ENCODE data around the gene DPEP1. TPM values are rescaled to one million over a fixed set of nuclear protein-coding genes. Genes with fewer than 3 reads are reported as not detected.

DPEP1 gene
- total RNA-seq, 1 experiment from 2014 or later = 0.49 TPM

- 0 out of 2 replicates have a peak, but pooled peaks have one; percentile 25 for TF ChIP-seq CTCF (conservative IDR thresholded peaks at IDR 0.05; ENCODE audit: low read depth, low read length)
- TF ChIP-seq EZH2 (IDR thresholded peaks at IDR 0.05; ENCODE audit: borderline replicate concordance, low read depth, low read length, poor library complexity, severe bottlenecking) = no peak
- intact Hi-C loops (cut with micrococcal nuclease; ENCODE audit: unreplicated experiment) = no loop called here
- Histone ChIP-seq H3K27me3 (replicated peaks; ENCODE audit: insufficient read depth, low read depth, low read length, poor library complexity) (no peaks in the 10 kb centered on the region), H3K4me3 (ENCODE audit: low read depth, low read length, poor library complexity, severe bottlenecking) (no peak overlapping the region), H3K27ac (ENCODE audit: low read depth, low read length, poor library complexity, severe bottlenecking) (no peak overlapping the region), H3K4me1 (ENCODE audit: insufficient read depth, low read length, poor library complexity, severe bottlenecking) (peaks cover 14% of the 10 kb centered on the region), H3K9me3 (ENCODE audit: low read depth, low read length, poor library complexity, severe bottlenecking) (no peaks in the 10 kb centered on the region), H3K36me3 (ENCODE audit: insufficient read depth, low read length, poor library complexity, severe bottlenecking) (peaks cover 8% of the 10 kb centered on the region)
- POLR2A ChIA-PET (ENCODE audit: low non-redundant PET) = no interaction called here
- BruUV-seq (replicated peaks) = no TSS peak
- DNase-seq (ENCODE audit: low spot score) = no peak
- CTCF ChIA-PET = interaction anchor here (0.8 kb wide), 1 partner anchor 51 kb away, joined by 5 read pairs; no protein-coding TSS in a partner anchor
Observed at GRCh38 chr16:89599451-89599858, 14.0 kb upstream of the DPEP1 start.

GRCh38 chr16:89599902-89600301 is 13.5 kb upstream of the DPEP1 start:
- no peak overlapping the region for H3K4me3 ChIP-seq (ENCODE audit: low read depth, low read length, poor library complexity, severe bottlenecking)
- intact Hi-C loops (cut with micrococcal nuclease; ENCODE audit: unreplicated experiment) = no loop called here
- H3K27ac ChIP-seq (ENCODE audit: low read depth, low read length, poor library complexity, severe bottlenecking) = no peak overlapping the region
- peaks cover 14% of the 10 kb centered on the region for H3K4me1 ChIP-seq (ENCODE audit: insufficient read depth, low read length, poor library complexity, severe bottlenecking)
- no peak for DNase-seq (ENCODE audit: low spot score)
- H3K36me3 ChIP-seq (ENCODE audit: insufficient read depth, low read length, poor library complexity, severe bottlenecking) = peaks cover 8% of the 10 kb centered on the region
- ChIA-PET CTCF (interaction anchor here (0.8 kb wide), 1 partner anchor 51 kb away, joined by 5 read pairs; no protein-coding TSS in a partner anchor), POLR2A (ENCODE audit: low non-redundant PET) (no interaction called here)
- TF ChIP-seq EZH2 (IDR thresholded peaks at IDR 0.05; ENCODE audit: borderline replicate concordance, low read depth, low read length, poor library complexity, severe bottlenecking) (no peak), CTCF (conservative IDR thresholded peaks at IDR 0.05; ENCODE audit: low read depth, low read length) (no peak)
- H3K9me3 ChIP-seq (ENCODE audit: low read depth, low read length, poor library complexity, severe bottlenecking) = no peaks in the 10 kb centered on the region
- H3K27me3 ChIP-seq (replicated peaks; ENCODE audit: insufficient read depth, low read depth, low read length, poor library complexity) = no peaks in the 10 kb centered on the region
- no TSS peak for BruUV-seq (replicated peaks)

- Histone ChIP-seq H3K36me3 (ENCODE audit: insufficient read depth, low read length, poor library complexity, severe bottlenecking) (peaks cover 8% of the 10 kb centered on the region), H3K4me1 (ENCODE audit: insufficient read depth, low read length, poor library complexity, severe bottlenecking) (peaks cover 14% of the 10 kb centered on the region), H3K9me3 (ENCODE audit: low read depth, low read length, poor library complexity, severe bottlenecking) (no peaks in the 10 kb centered on the region), H3K27ac (ENCODE audit: low read depth, low read length, poor library complexity, severe bottlenecking) (no peak overlapping the region), H3K4me3 (ENCODE audit: low read depth, low read length, poor library complexity, severe bottlenecking) (no peak overlapping the region), H3K27me3 (replicated peaks; ENCODE audit: insufficient read depth, low read depth, low read length, poor library complexity) (no peaks in the 10 kb centered on the region)
- BruUV-seq (replicated peaks) = no TSS peak
- intact Hi-C loops (cut with micrococcal nuclease; ENCODE audit: unreplicated experiment) = no loop called here
- ChIA-PET POLR2A (ENCODE audit: low non-redundant PET) (no interaction called here), CTCF (interaction anchor here (0.8 kb wide), 1 partner anchor 52 kb away, joined by 5 read pairs; no protein-coding TSS in a partner anchor)
- no peak for TF ChIP-seq EZH2 (IDR thresholded peaks at IDR 0.05; ENCODE audit: borderline replicate concordance, low read depth, low read length, poor library complexity, severe bottlenecking)
- TF ChIP-seq CTCF (conservative IDR thresholded peaks at IDR 0.05; ENCODE audit: low read depth, low read length) = no peak
- DNase-seq (ENCODE audit: low spot score) = no peak
Observed at GRCh38 chr16:89600427-89600826, 13.0 kb upstream of the DPEP1 start.
